ENCODE measurements around the gene PITX2. TPM values are rescaled to one million over a fixed set of nuclear protein-coding genes. Genes with fewer than 3 reads are reported as not detected.

PITX2 gene
- total RNA-seq, 4 donors from 2014 or later = 17.4 to 48.6 (median 34.0) TPM

- DNase-seq (ENCODE audit: extremely low spot score) = no peak
- TF ChIP-seq EP300 (IDR thresholded peaks at IDR 0.05) (no peak), POLR2A (IDR thresholded peaks at IDR 0.05; ENCODE audit: low read depth) (no peak), POLR2AphosphoS5 (IDR thresholded peaks at IDR 0.05) (no peak), CTCF (IDR thresholded peaks at IDR 0.05) (no peak)
- Histone ChIP-seq H3K9me3 (no peaks in the 10 kb centered on the region), H3K4me3 (peak overlapping the region; percentile 50 to 71 (median 64)), H3K36me3 (no peaks in the 10 kb centered on the region), H3K4me1 (peaks cover 35 to 48% (median 46%) of the 10 kb centered on the region in 4 donors), H3K27me3 (peaks cover 0 to 88% (median 13%) of the 10 kb centered on the region in 4 donors), H3K27ac (replicated peaks in 1 of 4) (peak overlapping the region; percentile 87 to 91 (median 90))
- intact Hi-C loops (cut with DNase I) = loop anchor here (5.0 to 10.0 kb wide), 3 partner anchors 339 to 841 kb away; no protein-coding TSS in a partner anchor
- WGBS = 20% methylated on average over 52 of the region's 59 CpGs
These were observed 10.8 kb upstream of the PITX2 start for GRCh38 chr4:110633358-110634341.

- WGBS = 43% methylated on average over 49 of the region's 58 CpGs
- intact Hi-C loops (cut with DNase I) = loop anchor here (5.0 to 10.0 kb wide), 3 partner anchors 340 to 842 kb away; no protein-coding TSS in a partner anchor
- TF ChIP-seq POLR2AphosphoS5 (IDR thresholded peaks at IDR 0.05) = no peak
- Histone ChIP-seq H3K9me3 (no peaks in the 10 kb centered on the region), H3K27ac (replicated peaks in 1 of 4) (peak overlapping the region; percentile 87 to 91 (median 90)), H3K4me3 (peak overlapping the region; percentile 50 to 71 (median 64)), H3K27me3 (peaks cover 0 to 86% (median 13%) of the 10 kb centered on the region in 4 donors), H3K4me1 (peaks cover 32 to 44% (median 41%) of the 10 kb centered on the region in 4 donors), H3K36me3 (no peaks in the 10 kb centered on the region)
- DNase-seq (ENCODE audit: extremely low spot score) = no peak
These were observed 9.9 kb upstream of the PITX2 start for GRCh38 chr4:110632506-110633357.

DNA sequence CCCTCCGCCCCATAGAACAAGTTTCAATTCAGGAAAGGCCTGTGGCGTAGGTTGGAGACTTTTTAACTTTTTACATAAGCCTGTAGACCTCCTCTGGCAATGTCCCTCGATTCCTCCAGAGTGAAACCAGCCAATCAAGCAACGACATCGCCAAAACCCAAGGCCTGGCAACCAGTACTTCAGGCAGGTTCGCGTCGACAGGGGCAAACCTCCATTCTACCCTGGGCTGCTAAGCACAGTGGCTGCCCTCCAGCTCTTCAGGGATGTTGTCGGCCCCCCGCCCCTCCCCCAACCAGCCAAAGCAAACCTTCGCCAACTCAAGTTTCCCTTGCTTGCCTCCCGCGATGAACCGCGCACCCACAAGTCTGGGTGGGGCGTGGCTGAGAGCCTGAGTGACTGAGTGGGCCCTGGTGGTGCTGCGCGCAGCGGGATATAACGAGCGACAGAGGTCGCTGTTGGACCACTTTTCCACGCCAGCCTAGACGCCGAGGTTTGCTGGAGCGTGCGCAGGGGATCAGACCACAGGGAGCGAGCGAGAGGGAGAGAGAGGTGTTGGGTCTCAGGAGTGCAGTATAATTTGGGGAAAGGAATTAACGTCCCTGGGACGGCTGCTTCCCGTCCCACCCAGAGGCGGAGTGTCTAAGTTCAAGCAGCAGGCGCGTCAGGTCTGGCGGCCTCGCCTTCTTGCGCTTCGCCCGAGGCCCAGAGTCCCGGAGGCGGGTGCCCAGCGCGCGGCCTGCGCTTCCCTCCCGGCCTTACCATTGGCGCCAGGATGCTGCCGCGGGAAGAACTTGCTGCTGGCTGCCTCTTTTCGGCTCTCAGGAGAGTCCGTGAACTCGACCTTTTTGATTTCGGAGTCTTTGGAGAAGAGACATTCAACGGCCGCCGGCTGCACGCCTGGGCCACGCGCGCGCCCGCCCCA lies 9.0 kb upstream of the PITX2 start:
- no peak for DNase-seq (ENCODE audit: extremely low spot score)
- intact Hi-C loops (cut with DNase I) = loop anchor here (5.0 to 10.0 kb wide), 3 partner anchors 340 to 843 kb away; no protein-coding TSS in a partner anchor
- peaks cover 0 to 84% (median 13%) of the 10 kb centered on the region in 4 donors for H3K27me3 ChIP-seq
- WGBS = 16% methylated on average over 28 of the region's 63 CpGs
- H3K36me3 ChIP-seq = no peaks in the 10 kb centered on the region
- peaks cover 23 to 40% (median 32%) of the 10 kb centered on the region in 4 donors for H3K4me1 ChIP-seq
- peak overlapping the region; percentile 41 to 62 (median 48) for H3K4me3 ChIP-seq
- H3K27ac ChIP-seq (replicated peaks in 1 of 4) = peak overlapping the region; percentile 87 to 91 (median 90)
- H3K9me3 ChIP-seq = no peaks in the 10 kb centered on the region
- peak; percentile 56 to 59 for TF ChIP-seq POLR2AphosphoS5 (IDR thresholded peaks at IDR 0.05)
- TF ChIP-seq CTCF (IDR thresholded peaks at IDR 0.05) = peak; percentile 78 to 84 (median 80)
- no peak for TF ChIP-seq POLR2A (IDR thresholded peaks at IDR 0.05; ENCODE audit: low read depth)
- TF ChIP-seq EP300 (IDR thresholded peaks at IDR 0.05) = no peak

GRCh38 chr4:110630688-110631402 lies 8.0 kb upstream of the PITX2 start:
- TF ChIP-seq EP300 (IDR thresholded peaks at IDR 0.05) (no peak), POLR2AphosphoS5 (IDR thresholded peaks at IDR 0.05) (no peak), POLR2A (IDR thresholded peaks at IDR 0.05; ENCODE audit: low read depth) (no peak)
- H3K27me3 ChIP-seq = peaks cover 0 to 84% (median 13%) of the 10 kb centered on the region in 4 donors

More at GRCh38 chr4:110630688-110631402, 8.0 kb upstream of the PITX2 start:
- Histone ChIP-seq H3K4me3 (no peak overlapping the region), H3K9me3 (no peaks in the 10 kb centered on the region), H3K27ac (replicated peaks in 1 of 4) (no peak overlapping the region), H3K36me3 (no peaks in the 10 kb centered on the region), H3K4me1 (peaks cover 15 to 34% (median 25%) of the 10 kb centered on the region in 4 donors)
- intact Hi-C loops (cut with DNase I) = loop anchor here (5.0 to 10.0 kb wide), 3 partner anchors 341 to 844 kb away; no protein-coding TSS in a partner anchor
- WGBS = 55% methylated on average over 34 of the region's 34 CpGs
- DNase-seq (ENCODE audit: extremely low spot score) = no peak
